ENCODE measurements around the gene ZNF148.
"Not testable (repeated sequence)": the region's sequence is repeated elsewhere in the genome, so short reads cannot be mapped to it uniquely, and the experiment has no call there.

Gene ZNF148

DNA sequence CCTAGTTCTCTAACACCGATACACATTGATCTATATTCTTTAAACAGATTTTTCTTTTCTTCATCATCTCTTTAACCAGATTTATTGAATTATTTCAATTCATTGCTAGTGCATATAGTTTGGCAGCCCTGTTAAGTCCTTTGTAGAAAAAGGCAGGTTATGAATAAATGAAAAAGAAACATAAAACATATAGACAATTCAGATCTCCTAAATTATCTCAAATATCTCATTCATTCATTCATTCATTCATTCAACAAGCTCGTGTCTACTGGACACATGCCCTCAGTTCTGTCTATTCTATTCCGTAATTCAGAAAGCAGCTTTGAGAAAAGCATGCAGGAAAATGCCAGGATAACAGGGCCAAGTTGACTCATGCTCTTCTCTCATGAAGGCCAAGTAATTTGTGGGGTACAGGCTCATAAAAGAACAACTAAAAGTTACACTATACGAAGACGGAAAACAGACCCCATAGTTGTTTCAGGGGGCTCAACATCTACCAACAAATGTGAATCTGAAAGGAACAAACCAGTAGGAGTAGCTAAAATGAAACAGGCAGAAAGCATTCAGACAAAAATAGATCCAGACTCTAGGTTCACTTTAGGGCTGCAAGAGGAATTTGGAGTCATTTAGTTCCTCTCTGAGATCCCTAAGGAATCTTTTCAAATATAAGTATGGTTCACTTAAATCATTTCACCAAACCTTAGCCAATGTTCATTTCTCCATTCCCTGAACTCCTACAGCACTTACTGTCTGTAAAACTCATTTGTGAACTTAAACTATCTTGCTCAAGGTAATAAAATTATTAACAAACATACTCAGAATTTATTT, 7.5 kb downstream of the ZNF148 start:
- no peak for DNase-seq

DNA sequence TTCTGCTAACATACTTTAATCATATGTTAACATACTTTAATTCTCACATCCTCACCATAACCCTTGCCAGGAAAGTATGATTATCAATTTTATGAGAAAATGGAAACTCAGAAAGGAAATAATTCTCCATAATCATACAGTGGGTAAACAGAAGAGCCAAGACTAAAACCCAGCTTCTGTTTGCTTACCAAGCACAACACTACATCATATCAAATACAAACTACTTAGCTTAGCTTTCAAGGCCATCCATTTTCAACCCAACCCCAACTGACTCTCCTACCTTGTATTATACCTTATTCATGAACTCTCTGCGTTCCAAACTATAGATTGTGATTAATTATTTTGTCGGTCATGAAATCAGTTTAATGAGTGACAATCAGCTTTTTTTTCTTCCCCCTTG, 9.0 kb downstream of the ZNF148 start:
- DNase-seq = no peak

DNA sequence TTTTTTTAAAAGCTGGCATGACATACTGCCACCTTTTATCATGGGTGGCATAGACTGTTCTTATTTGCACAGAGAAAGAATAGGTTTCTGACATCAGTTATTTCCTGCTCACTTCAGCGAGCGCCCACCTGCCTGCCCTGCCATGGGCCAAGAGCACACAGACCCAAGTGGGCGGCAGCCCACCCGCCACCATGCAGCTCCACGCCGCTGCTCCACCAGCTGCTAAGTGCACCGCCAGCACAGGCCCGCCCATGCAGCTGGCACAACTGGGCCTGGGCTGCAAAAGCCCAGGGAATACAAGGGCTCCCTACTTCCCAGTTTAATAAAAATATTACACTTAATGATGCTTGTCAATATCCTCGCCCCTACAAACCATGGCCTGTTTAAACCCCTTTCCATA, 15.4 kb downstream of the ZNF148 start:
- DNase-seq = no peak

DNA sequence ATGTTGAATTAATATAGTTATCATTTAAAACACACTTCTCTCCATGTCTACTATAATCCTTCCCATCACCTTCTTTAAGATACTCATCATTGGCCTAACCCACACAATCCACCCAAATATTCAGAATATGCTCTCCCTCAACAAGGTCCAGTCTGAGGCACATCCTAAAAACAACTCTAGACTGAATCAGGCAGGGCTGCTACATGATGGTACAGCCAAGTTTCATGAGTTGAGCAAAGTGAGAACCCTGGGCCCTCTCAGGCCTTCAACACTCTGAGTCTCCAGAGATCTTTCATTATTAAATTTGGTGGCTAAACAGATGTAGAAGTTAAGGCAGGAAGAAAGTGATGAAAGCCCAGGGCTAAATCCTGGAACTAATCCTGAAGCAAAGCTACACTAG, 16.2 kb downstream of the ZNF148 start:
- no peak for DNase-seq

DNA sequence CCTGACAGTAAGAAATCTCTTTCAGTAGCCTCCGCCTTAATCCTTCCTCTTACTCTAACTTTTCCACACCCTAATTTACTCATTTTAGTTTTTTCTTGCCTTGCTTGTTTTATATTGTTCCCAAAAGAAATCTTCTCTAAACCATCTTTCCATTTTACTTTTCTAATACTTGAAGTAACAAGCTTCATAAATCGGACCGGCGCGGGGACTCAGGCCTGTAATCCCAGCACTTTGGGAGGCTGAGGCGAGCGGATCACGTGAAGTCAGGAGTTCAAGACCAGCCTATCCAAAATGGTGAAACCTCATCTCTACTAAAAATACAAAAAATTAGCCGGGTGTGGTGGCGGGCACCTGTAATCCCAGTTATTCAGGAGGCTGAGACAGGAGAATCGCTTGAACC, 17.3 kb downstream of the ZNF148 start:
- DNase-seq = no peak

DNA sequence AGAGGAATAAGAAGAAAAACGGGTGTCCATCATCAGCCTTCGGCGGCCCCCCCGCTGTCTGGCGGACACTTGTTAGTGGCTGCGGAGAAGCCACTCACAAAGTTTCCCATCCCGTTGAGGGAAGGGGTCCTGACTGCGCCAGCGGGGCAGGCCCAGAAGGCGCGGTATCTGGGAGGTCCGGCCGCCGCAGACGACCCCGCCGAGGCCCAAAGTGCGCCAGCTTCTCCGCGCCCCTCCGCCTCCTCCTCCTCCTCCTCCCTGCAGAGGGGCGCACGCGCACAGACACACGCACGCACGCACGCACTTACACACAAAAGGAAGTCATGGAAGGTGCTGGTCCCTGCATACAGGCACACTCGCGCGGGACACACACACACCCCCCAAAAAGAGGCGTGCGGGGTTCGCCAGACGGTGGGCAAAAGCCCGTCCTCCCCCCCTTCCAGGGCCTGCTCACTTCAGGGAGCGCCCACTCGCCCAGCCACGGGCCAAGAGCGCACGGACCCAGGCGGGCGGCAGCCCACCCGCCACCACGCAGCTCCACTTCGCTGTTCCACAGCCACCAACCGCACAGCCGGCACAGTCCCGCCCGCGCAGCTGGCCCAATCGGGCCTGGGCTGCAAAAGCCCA, 18.0 kb downstream of the ZNF148 start:
- DNase-seq = no peak

DNA sequence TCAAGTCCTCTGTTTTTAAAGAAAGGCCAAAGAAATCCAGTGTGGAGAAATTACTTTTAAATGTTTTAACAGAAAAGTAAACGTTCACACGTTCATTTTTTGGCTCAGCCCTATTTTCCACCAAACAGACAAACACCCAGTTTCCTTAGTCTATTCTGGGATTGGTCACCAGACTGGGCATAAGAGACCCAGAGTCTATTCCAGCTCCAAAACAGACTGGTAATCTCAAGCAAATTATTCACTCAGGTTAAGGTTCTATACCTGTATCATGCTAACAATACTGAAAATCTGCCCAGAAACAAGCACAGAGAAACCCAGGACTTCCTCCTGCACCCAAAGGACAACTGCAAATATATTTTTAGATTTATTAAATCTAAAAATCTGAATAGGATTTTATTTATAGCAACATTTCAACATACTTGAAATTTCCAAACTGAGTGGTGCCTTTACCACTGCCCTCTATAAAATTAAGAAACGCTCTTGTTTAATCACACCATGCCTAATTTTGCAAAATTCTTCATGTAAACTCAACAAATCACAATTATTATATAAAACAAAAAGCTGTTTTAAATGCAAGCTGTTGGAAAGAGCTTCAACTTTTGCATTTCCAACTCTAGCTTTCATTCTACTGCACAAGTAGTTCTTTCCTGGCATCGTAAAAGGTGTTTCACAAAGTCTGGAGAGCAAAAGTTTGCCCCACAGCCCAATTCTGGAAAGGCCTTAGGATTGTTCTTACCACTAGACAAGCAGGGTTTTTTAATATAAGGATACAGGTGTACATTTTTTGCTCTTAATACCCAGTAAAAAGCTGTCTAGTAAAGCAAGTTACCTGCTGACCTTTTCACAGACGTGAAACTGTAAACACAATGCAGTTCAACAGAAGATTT, 18.7 kb downstream of the ZNF148 start:
- no peak for DNase-seq

DNA sequence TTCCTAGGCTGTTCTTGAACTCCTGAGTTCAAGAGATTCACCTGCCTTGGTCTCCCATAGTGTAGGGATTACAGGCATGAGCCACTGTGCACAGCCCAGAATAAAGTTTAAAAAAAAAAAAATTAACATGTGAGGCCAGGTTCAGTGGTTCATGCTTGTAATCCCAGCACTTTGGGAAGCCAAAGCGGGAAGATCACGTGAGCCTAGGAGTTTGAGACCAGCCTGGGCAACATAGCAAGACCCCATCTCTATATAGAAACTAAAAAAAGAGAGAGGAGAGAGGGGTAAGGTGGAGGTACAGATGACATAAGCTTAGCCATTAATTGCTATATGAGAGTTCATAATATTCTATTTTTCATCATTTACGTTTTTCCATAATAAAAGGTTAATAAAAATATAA, 21.5 kb downstream of the ZNF148 start:
- DNase-seq = no peak

DNA sequence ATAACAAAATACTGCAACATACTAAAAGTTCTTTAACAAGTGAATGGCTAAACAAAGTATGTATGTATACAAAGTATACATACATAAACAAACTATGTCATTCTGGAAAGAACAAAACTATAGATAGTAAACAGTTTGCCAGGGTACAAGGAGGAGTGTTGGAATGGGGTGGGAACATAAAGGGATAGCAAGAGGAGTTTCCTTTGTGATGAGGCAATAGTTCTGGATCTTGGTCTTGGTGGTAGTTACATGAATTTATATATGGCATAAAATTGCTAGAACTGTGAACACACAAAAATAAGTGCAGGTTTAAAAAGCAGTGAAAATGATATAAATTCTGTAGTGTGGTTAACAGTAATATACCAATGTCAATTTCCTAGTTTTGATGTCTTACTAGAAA, 22.0 kb downstream of the ZNF148 start:
- no peak for DNase-seq

DNA sequence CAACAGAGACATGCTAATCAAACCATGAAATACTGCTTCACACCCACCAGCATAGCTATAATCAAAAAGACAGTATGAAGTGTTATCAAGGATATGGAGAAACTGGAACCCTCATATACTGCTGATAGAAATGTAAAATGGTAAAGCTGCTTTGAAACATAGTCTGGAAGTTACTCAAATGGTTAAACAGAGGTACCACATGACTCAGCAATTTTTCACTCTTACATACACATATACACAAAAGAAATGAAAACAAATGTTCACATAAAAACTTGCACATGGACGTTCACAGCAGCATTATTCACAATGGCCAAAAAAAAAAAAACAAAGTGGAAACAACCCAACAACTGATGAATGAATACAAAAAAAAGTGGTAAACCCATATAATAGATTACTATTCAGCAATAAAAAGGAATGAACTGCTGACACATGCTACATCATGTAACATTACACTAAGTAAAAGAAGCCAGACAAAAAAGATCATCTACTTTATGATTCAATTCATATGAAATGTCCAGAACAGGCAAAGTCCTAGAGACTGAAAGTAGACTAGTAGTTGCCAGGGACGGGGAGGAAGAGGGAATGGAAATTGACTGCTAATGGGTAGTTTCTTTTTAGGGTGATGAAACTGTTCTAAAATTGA, 23.2 kb downstream of the ZNF148 start:
- no peak for DNase-seq

DNA sequence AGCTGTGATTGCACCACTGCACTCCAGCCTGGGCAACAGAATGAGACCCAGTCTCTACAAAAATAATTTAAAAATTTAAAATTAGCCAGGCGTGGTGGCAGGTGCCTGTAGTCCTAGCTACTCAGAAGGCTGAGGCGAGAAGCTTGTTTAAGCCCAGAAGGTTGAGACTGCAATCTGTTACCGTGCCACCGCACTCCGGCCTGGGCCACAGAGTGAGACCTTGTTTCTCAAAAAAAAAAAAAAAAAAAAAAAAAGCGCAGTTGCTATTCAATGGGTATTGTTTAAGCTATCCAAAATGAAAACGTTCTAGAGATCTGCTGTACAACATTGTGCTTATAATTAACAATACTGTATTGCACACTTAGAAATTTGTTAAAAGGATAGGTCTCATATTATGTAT, 24.0 kb downstream of the ZNF148 start:
- no peak for DNase-seq

DNA sequence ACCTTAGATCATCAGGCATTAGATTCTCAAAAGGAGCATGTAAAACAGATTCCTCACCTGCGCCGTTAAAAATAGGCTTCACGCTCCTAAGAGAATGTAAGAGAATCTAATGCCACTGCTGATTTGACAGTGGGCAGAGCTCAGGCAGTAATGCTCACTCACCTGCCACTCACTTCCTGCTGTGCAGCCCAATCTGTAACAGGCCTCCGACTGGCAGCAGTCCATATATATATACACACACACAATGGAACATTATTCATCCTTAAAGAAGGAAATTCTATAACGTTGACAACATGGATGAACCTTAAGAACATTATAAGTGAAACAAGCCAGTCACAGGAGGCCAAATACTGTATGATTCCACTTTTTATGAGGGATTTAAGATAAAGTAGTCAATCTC, 24.5 kb downstream of the ZNF148 start:
- DNase-seq = no peak

DNA sequence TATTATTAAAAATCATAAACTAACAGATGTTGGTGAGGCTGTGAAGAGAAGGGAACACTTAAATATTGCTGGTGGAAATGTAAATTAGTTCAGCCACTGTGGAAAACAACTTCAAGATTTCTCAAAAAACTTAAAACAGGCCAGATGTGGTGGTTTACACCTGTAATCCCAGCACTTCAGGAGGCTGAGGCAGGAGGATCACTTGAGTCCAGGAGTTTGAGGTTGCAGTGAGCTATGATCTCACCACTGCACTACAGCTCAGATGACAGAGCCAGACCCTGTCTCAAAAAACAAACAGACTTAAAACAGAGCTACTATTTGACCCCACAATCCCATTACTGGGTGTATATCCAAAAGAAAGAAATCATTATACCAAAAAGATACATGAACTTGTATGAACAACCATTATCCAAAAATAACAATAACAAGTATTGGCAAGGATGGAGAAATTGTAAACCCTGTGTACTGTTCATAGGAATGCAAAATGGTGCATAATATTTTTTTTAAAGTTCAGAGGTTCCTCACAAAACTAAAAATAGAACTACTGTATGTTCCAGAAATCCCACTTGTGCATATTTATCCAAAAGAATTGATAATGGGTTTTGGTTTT, 25.5 kb downstream of the ZNF148 start:
- no peak for DNase-seq

DNA sequence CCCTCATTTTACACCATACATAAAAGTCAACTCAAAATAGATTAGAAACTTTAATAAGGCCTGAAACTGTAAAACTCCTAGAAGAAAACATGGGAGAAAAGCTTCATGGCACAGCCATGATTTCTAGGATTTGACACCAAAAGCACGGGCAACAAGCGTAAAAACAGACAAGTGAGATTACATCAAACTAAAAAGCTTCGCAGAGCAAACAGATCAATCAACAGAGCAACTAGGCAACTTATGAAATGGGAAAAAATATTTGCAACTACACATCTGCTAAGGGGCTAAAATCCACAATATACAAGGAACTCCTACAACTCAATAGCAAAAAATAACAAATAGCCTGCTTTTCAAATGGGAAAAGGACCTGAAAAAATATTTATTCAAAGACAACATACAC, 26.1 kb downstream of the ZNF148 start:
- DNase-seq = no peak

DNA sequence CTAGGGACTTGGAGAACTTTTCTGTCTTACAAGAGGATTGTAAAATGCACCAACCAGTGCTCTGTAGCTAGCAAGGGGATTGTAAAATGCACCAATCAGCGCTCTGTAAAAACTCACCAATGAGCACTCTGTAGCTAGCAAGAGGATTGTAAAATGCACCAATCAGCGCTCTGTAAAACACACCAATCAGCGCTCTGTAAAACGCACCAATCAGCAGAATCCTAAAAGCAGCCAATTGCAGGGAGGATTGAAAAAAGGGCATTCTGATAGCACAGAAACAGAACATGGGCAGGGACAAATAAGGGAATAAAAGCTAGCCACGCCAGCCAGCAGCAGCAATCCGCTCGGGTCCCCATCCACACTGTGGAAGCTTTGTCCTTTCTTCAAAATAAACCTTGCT, 31.8 kb downstream of the ZNF148 start:
- DNase-seq = not testable (repeated sequence)

DNA sequence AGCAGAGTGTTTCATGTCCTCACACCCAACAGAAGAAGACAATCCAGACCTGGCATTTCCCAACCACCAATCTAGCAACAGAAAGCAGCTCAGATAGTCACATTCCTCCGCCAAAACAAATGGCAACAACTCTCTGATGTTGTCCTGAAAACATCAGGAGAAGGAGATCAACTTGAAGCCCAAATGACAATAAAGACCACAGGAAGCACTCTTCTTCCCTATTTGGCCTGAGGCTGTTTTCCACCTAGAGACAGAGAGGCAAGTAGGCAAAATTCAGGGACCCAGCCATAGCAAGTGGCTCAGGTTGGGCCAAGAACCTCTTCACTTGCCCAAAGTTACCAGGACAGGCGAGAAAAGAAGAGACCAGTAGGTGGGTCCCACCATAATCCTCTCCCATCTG, 35.0 kb downstream of the ZNF148 start:
- DNase-seq = no peak

DNA sequence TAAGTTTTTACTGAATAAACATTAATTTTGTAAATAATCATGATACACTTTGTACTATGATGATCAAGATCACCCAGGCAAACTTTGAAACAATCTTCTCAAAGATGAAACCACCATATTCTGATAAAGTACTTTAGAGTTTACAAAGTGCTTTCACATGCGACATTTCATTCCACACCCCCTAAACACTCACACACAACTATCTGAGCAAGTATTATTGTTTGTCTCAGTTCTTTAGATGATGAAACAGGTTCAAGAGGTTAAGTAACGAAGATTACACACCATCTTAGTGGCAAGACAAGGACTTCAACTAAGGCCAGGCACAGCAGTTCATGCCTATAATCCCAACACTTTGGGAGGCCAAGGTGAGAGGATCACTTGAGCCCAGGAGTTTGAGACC, 37.6 kb downstream of the ZNF148 start:
- no peak for DNase-seq

DNA sequence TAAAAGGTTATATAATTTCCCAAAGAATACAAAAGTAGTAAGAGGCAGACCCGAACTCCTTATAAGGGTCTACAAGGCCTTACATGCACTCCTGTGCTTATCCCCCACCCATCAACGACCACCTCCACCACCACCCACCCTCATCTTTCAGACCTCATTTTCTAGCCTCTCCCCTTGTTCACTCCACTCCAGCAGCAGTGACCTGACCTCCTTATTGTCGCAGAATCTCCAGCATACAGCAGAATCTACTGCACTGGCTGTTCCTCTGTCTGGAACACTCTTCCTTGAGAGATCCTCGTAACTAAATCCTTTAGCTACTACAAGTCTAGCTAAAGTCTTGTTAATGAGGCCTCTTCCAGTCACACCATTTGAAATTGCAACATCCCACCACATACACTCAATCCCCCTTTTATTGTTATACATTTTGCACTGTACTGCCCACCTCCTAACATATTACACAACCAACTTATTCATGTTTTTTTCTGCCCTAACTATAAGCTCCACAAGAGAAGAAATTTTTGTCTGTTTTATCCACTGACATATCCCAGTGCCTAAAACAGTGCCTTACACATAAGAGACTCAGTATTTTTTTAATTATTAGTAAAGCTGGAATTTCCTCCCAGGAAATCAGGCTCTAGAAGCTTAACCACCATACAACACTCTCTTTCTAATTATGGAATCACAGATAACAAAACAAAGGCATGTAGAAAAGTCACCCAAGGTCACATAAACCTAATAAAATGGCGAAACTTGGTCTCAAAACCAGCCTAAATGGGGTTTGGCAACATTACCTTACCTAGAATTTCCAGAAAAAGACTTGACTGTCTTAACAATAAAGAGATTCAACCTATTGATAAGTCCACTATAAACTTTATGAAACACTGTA, 40.2 kb downstream of the ZNF148 start:
- DNase-seq = no peak

DNA sequence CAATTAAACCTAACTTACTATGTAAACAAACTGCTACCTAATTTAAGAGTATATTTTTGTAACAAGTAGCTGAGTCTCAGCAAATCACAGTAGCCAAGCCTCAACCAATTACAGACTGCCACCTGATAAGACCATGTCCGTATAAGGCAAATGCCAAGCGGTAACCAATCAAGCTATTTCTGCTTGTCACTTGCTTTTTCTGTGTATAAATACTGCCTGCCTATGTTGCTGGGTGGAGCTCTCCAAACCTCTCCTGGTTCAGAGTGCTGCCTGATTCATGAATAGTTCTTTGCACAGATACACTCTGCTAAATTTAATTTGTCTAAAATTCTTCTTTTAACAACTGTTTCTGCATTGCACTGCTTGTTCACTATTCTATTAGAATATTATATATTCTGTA, 42.6 kb downstream of the ZNF148 start:
- no peak for DNase-seq

DNA sequence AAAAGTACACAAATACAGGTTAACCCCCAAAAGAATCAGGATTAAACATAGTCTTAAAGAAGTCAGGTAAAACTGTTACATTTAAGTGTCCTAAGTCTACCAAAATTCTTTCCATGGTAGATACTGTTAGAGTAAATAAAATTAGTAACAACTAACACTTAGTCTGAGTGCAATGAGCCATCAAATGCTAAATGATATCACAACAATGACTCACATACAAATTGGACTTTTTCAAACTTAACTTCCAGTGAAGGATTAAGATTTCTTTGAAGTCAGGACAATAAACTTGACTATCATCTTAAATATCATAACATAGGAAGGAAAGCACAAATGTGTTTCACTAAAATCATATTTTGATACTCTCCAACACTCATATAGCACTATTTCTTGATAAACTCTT, 43.9 kb downstream of the ZNF148 start:
- no peak for DNase-seq

DNA sequence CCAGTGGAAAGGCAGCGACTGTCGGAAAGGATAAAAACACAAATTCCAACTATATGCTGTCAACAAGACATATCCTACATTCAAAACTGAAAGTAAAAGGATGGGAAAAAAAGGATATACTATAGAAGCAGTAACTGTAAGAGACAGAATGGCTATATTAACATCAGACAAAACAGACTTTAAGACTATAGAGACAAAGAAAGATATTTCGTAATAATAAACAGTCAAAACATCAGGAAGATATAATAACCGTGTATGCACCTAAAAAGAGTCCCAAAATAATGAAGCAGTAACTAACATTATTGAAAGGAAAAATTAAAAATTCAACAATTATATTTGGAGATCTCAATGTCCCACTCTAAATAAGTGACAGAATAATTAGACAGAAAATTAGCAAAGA, 48.2 kb downstream of the ZNF148 start:
- DNase-seq = no peak

DNA sequence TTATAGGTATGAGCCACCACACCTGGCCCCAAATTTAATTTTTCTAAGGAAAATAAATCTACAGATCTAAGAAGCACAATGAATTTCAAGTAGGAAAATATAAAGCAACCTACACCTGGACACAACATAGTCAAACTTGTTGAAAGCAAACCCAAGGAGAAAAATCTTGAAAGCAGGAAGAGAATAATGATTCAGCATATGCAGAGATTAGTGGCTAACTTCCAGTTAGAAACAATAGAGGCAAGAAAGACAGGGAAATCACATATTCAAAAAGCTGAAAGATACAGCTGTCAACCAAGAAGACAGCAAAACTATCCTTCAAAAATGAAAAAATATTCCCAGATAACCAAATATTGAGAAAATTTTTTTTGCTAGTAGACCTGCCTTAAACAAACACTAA, 49.4 kb downstream of the ZNF148 start:
- DNase-seq = no peak

Data from inflammatory macrophage treated with lipopolysaccharide for 1 hour (primary cell).